ENCODE measurements around the gene PDE6C.

GRCh38 chr10:93594518-93594917 is 17.8 kb upstream of the PDE6C start:
- TF ChIP-seq POLR2A (IDR thresholded peaks at IDR 0.05) (no peak), CTCF (IDR thresholded peaks at IDR 0.05) (no peak)
